SK-N-SH (cell line): ENCODE measurements around the gene RFTN1. TPM values are rescaled to one million over a fixed set of nuclear protein-coding genes. Genes with fewer than 3 reads are reported as not detected.

Experiments used
- CTCF ChIA-PET: fragments of 300-600, 350-600 bp; formaldehyde crosslinking; extraction: SDS; loops from one replicate; lab custom pipeline; 2021; lab: Yijun Ruan, JAX
- POLR2A ChIA-PET: fragments of 350-600 bp; sonication (Branson Sonifier 250); formaldehyde crosslinking; extraction: SDS; loops from one replicate; lab custom pipeline; 2020; ENCODE audit warnings: antibody characterized with exemption, inconsistent platforms; lab: Yijun Ruan, JAX
- DNase-seq: peaks from one replicate; pipeline ENCODE4 v3.0.0; 2012
- H2AFZ ChIP-seq: fragments of 200-600 bp; sonication (generic); 2 replicates; pipeline ENCODE4 v1.8.1; 2016; ENCODE audit warnings: antibody characterized with exemption, mild to moderate bottlenecking, low read depth
- H3F3A ChIP-seq: fragments of 200-600 bp; sonication (generic); replicated peaks from 2 replicates; pipeline ENCODE3; 2016; ENCODE audit warnings: antibody characterized with exemption, mild to moderate bottlenecking; ENCODE audit not compliant: insufficient read depth
- H3K27ac ChIP-seq, 2 experiments: fragments of 200-500 bp in 1 of 2; fragments of 200-600 bp in 1 of 2; sonication (Bioruptor generic) in 1 of 2; sonication (generic), shearing (Covaris generic) in 1 of 2; 2 replicates each; pipeline versions ENCODE4 v1.5.1 to v1.6.1; 2014 to 2016; ENCODE audit warnings: low read depth in 2 of 2, inconsistent platforms in 1 of 2, low read length in 1 of 2, mild to moderate bottlenecking in 1 of 2, mixed read lengths in 1 of 2
- H3K27me3 ChIP-seq: fragments of 200-600 bp; sonication (generic), shearing (Covaris generic); 2 replicates; pipeline ENCODE4 v1.6.1; 2016; ENCODE audit warnings: mixed run types; ENCODE audit not compliant: insufficient read depth
- H3K36me3 ChIP-seq, 2 experiments: fragments of 200-500 bp in 1 of 2; fragments of 200-600 bp in 1 of 2; sonication (Bioruptor generic) in 1 of 2; sonication (generic) in 1 of 2; replicated peaks in 1 of 2; 2 replicates each; pipeline versions ENCODE3 to v1.5.1; 2014 to 2016; ENCODE audit warnings: low read length in 1 of 2, mild to moderate bottlenecking in 1 of 2; ENCODE audit not compliant: insufficient read depth in 2 of 2, control insufficient read depth in 1 of 2
- H3K4me1 ChIP-seq, 2 experiments: fragments of 200-500 bp in 1 of 2; fragments of 200-600 bp in 1 of 2; sonication (Bioruptor generic) in 1 of 2; sonication (generic), shearing (Covaris generic) in 1 of 2; 2 replicates each; pipeline versions ENCODE4 v1.5.1 to v1.6.1; 2014 to 2016; ENCODE audit warnings: low read depth in 1 of 2, low read length in 1 of 2, mixed run types in 1 of 2; ENCODE audit not compliant: insufficient read depth in 2 of 2, control insufficient read depth in 1 of 2
- H3K4me2 ChIP-seq: fragments of 200-600 bp; sonication (generic), shearing (Covaris generic); 2 replicates; pipeline ENCODE4 v1.6.1; 2017; ENCODE audit warnings: mixed run types
- H3K4me3 ChIP-seq, 2 experiments: fragments of 200-500 bp in 1 of 2; fragments of 200-600 bp in 1 of 2; sonication (Bioruptor generic) in 1 of 2; sonication (generic), shearing (Covaris generic) in 1 of 2; 2 replicates each; pipeline versions ENCODE4 v1.5.1 to v1.8.1; 2014 to 2016; ENCODE audit warnings: low read depth in 2 of 2, inconsistent platforms in 1 of 2, low read length in 1 of 2, mild to moderate bottlenecking in 1 of 2, mixed read lengths in 1 of 2, moderate library complexity in 1 of 2
- H3K79me2 ChIP-seq: fragments of 200-600 bp; sonication (generic); 2 replicates; pipeline ENCODE4 v1.8.1; 2017; ENCODE audit warnings: mild to moderate bottlenecking; ENCODE audit not compliant: insufficient read depth
- H3K9ac ChIP-seq: fragments of 200-600 bp; sonication (generic); 2 replicates; pipeline ENCODE4 v1.6.1; 2017; ENCODE audit warnings: mixed run types
- H3K9me2 ChIP-seq: fragments of 200-600 bp; sonication (generic); 2 replicates; pipeline ENCODE4 v1.6.1; 2017; ENCODE audit warnings: mixed run types
- H3K9me3 ChIP-seq: fragments of 200-600 bp; sonication (generic); 2 replicates; pipeline ENCODE4 v1.6.1; 2017; ENCODE audit warnings: mixed run types, mild to moderate bottlenecking, moderate library complexity
- H4K20me1 ChIP-seq: fragments of 200-600 bp; sonication (generic); 2 replicates; pipeline ENCODE4 v1.6.1; 2017; ENCODE audit warnings: mild to moderate bottlenecking, mixed run types; ENCODE audit not compliant: insufficient read depth
- CHD2 ChIP-seq: fragments of 150-350 bp; IDR thresholded peaks from 2 replicates; pipeline ENCODE4 v1.6.1; 2018; ENCODE audit warnings: low read length; ENCODE audit not compliant: partially characterized antibody
- ELF1 ChIP-seq: IDR thresholded peaks from 2 replicates; pipeline ENCODE4 v1.4.0; 2012
- EP300 ChIP-seq, 2 experiments: IDR thresholded peaks; 2 replicates each; pipeline versions ENCODE4 v1.4.0 to v1.6.1; 2012; ENCODE audit warnings: borderline replicate concordance in 1 of 2, low read depth in 1 of 2, low read length in 1 of 2
- EZH2phosphoT487 ChIP-seq: fragments of 200-600 bp; sonication (generic); IDR thresholded peaks from 2 replicates; pipeline ENCODE4 v1.6.1; 2017; ENCODE audit warnings: low read depth, mixed run types, mild to moderate bottlenecking, antibody characterized with exemption, moderate library complexity, borderline replicate concordance
- FOSL2 ChIP-seq: IDR thresholded peaks from 2 replicates; pipeline ENCODE4 v1.4.0; 2012; ENCODE audit warnings: low read depth, mild to moderate bottlenecking, moderate library complexity, borderline replicate concordance
- FOXJ3 ChIP-seq: sonication (generic); formaldehyde crosslinking; IDR thresholded peaks from 2 replicates; pipeline ENCODE4 v1.5.1; 2020; ENCODE audit warnings: mild to moderate bottlenecking, missing genetic modification reagents
- JUND ChIP-seq: IDR thresholded peaks from 2 replicates; pipeline ENCODE4 v1.4.0; 2012
- POLR2AphosphoS5 ChIP-seq: IDR thresholded peaks from 2 replicates; pipeline ENCODE4 v1.6.1; 2012; ENCODE audit warnings: low read depth, low read length
- RAD21 ChIP-seq: IDR thresholded peaks from 2 replicates; pipeline ENCODE4 v1.6.1; 2012; ENCODE audit warnings: mild to moderate bottlenecking, low read length
- RFX5 ChIP-seq: IDR thresholded peaks from 2 replicates; pipeline ENCODE4 v1.6.1; 2012; ENCODE audit warnings: mild to moderate bottlenecking, improper control_type of control experiment, low read length
- SIN3A ChIP-seq: IDR thresholded peaks from 2 replicates; pipeline ENCODE4 v1.6.1; 2012; ENCODE audit warnings: low read depth, mild to moderate bottlenecking, low read length, moderate library complexity, borderline replicate concordance
- SMC3 ChIP-seq: IDR thresholded peaks from 2 replicates; pipeline ENCODE4 v1.6.1; 2012; ENCODE audit warnings: low read depth, low read length, improper control_type of control experiment
- TEAD4 ChIP-seq: IDR thresholded peaks from 2 replicates; pipeline ENCODE4 v1.4.0; 2012; ENCODE audit warnings: mild to moderate bottlenecking, borderline replicate concordance; ENCODE audit not compliant: insufficient read depth
- WGBS: methylation state at CpG from one replicate; pipeline ENCODE4 v1.1.6; 2017; ENCODE audit warnings: low lambda C conversion rate; 5-methylcytosine and 5-hydroxymethylcytosine counted together
- polyA plus RNA-seq, 3 experiments: library from polyadenylated mRNA; depleted of rRNA; stranded (reverse); fragments of >200 nt; gene quantifications; 2 replicates each; pipeline ENCODE4 v1.2.3, GENCODE V29; 2012
- TF ChIP-seq, protein P1 (sequence below): fragments of 150-350 bp; IDR thresholded peaks from 2 replicates; pipeline ENCODE4 v1.6.1; 2016; ENCODE audit warnings: mild to moderate bottlenecking, low read depth, low read length
- TF ChIP-seq, protein P2 (sequence below): IDR thresholded peaks from 2 replicates; pipeline ENCODE4; 2012
- TF ChIP-seq, protein P3 (sequence below): IDR thresholded peaks from 2 replicates; pipeline ENCODE4 v1.4.0; 2012; ENCODE audit warnings: low read depth, borderline replicate concordance
- TF ChIP-seq, protein P4 (sequence below): fragments of 200-600 bp; sonication (generic); IDR thresholded peaks from 2 replicates; pipeline ENCODE4 v1.6.1; 2017; ENCODE audit warnings: antibody characterized with exemption, mild to moderate bottlenecking, moderate library complexity
- TF ChIP-seq, protein P5 (sequence below): IDR thresholded peaks from 2 replicates; pipeline ENCODE4 v1.4.0; 2012; ENCODE audit warnings: low read depth

Gene RFTN1
- polyA plus RNA-seq, 1 of the 3 experiments (the other 2 are of a cell fraction) = 21.2 TPM

DNA sequence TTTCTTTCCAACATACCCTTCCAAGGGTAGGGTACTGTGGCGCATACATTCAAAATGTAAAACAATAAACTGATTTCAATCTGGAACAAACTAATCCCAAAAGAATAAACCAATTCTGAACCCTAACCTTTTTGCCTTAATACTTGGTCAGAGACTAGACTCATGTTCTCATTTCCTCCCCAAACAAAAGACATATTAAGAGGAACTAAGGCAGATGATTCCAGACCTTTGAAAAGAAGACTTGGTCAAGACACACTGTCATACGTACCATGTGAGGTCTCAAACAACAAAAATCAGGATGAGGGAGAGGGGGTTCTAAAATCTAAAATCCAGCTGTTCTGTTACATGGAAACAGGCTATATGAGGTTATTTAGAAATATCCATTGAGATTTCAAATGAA is 102.1 kb downstream of the RFTN1 start:
- Histone ChIP-seq H3K9me2 (no peaks in the 10 kb centered on the region), H3K9ac (no peak overlapping the region), H3K36me3 (peaks cover 4 to 7% of the 10 kb centered on the region in 2 experiments), H3K27ac (no peak overlapping the region; a peak in 1 of 4 replicates), H3K4me3 (no peak overlapping the region), H3K27me3 (no peaks in the 10 kb centered on the region), H4K20me1 (no peaks in the 10 kb centered on the region), H3K4me1 (peaks cover 11 to 13% of the 10 kb centered on the region in 2 experiments; a peak in 3 of 4 replicates), H3K4me2 (no peak overlapping the region), H2AFZ (no peak overlapping the region), H3K9me3 (no peaks in the 10 kb centered on the region), H3F3A (no peaks in the 10 kb centered on the region), H3K79me2 (no peaks in the 10 kb centered on the region)
- DNase-seq = no peak
- WGBS = 91% methylated on average over 2 of the region's 2 CpGs
- TF ChIP-seq, protein P1, sequence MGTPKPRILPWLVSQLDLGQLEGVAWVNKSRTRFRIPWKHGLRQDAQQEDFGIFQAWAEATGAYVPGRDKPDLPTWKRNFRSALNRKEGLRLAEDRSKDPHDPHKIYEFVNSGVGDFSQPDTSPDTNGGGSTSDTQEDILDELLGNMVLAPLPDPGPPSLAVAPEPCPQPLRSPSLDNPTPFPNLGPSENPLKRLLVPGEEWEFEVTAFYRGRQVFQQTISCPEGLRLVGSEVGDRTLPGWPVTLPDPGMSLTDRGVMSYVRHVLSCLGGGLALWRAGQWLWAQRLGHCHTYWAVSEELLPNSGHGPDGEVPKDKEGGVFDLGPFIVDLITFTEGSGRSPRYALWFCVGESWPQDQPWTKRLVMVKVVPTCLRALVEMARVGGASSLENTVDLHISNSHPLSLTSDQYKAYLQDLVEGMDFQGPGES = no peak
- no peak for TF ChIP-seq SMC3
- TF ChIP-seq, protein P2, sequence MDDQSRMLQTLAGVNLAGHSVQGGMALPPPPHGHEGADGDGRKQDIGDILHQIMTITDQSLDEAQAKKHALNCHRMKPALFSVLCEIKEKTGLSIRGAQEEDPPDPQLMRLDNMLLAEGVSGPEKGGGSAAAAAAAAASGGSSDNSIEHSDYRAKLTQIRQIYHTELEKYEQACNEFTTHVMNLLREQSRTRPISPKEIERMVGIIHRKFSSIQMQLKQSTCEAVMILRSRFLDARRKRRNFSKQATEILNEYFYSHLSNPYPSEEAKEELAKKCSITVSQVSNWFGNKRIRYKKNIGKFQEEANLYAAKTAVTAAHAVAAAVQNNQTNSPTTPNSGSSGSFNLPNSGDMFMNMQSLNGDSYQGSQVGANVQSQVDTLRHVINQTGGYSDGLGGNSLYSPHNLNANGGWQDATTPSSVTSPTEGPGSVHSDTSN = no peak
- TF ChIP-seq EZH2phosphoT487 = no peak
- TF ChIP-seq FOSL2 = no peak
- no peak for TF ChIP-seq RAD21
- no peak for TF ChIP-seq POLR2AphosphoS5
- no peak for TF ChIP-seq ELF1
- no peak for TF ChIP-seq RFX5
- no peak for TF ChIP-seq JUND
- TF ChIP-seq EP300 (IDR thresholded peaks at IDR 0.05; ENCODE audit: borderline replicate concordance in 1 of 2, low read depth in 1 of 2, low read length in 1 of 2) = no peak
- TF ChIP-seq, protein P3, sequence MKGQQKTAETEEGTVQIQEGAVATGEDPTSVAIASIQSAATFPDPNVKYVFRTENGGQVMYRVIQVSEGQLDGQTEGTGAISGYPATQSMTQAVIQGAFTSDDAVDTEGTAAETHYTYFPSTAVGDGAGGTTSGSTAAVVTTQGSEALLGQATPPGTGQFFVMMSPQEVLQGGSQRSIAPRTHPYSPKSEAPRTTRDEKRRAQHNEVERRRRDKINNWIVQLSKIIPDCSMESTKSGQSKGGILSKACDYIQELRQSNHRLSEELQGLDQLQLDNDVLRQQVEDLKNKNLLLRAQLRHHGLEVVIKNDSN = no peak
- TF ChIP-seq FOXJ3 = no peak
- CTCF ChIA-PET = interaction anchor here (0.9 to 1.4 kb wide), 3 partner anchors 12 to 582 kb away, joined by 3 to 4 read pairs (median 3); no protein-coding TSS in a partner anchor
- POLR2A ChIA-PET = interaction anchor here (0.8 kb wide), 1 partner anchor 12 kb away, joined by 6 read pairs; no protein-coding TSS in a partner anchor

DNA sequence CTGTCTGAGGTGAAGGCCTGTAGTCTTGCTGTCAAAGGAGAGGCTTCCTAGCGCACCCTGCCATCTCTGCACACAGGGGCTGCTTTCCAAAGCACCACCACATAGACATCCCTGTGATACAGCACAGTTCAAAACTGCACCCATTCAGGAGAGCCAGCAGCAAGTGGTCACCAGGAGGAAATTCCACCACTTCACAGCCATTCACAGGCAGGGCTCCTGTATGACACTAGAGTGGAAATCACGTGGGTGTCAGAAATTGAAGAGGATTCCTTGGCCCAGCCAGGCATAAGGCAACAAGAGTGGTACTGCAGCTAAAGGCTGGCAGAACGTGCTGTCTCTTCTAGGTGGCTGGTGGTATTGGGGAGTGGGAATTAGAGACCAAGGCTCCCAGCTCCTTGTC is 102.8 kb downstream of the RFTN1 start:
- TF ChIP-seq, protein P4, sequence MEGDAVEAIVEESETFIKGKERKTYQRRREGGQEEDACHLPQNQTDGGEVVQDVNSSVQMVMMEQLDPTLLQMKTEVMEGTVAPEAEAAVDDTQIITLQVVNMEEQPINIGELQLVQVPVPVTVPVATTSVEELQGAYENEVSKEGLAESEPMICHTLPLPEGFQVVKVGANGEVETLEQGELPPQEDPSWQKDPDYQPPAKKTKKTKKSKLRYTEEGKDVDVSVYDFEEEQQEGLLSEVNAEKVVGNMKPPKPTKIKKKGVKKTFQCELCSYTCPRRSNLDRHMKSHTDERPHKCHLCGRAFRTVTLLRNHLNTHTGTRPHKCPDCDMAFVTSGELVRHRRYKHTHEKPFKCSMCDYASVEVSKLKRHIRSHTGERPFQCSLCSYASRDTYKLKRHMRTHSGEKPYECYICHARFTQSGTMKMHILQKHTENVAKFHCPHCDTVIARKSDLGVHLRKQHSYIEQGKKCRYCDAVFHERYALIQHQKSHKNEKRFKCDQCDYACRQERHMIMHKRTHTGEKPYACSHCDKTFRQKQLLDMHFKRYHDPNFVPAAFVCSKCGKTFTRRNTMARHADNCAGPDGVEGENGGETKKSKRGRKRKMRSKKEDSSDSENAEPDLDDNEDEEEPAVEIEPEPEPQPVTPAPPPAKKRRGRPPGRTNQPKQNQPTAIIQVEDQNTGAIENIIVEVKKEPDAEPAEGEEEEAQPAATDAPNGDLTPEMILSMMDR = no peak
- TF ChIP-seq SIN3A (no peak), TEAD4 (no peak), SMC3 (no peak), CHD2 (no peak), FOSL2 (no peak), FOXJ3 (no peak), RFX5 (no peak)
- TF ChIP-seq, protein P5, sequence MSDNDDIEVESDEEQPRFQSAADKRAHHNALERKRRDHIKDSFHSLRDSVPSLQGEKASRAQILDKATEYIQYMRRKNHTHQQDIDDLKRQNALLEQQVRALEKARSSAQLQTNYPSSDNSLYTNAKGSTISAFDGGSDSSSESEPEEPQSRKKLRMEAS = no peak
- H3K27ac ChIP-seq = no peak overlapping the region; a peak in 1 of 4 replicates
- no peaks in the 10 kb centered on the region for H4K20me1 ChIP-seq
- no peaks in the 10 kb centered on the region for H3K27me3 ChIP-seq
- H3K79me2 ChIP-seq = no peaks in the 10 kb centered on the region
- no peak for DNase-seq
- H3K4me3 ChIP-seq = no peak overlapping the region
- no peaks in the 10 kb centered on the region for H3K9me3 ChIP-seq
- H3K36me3 ChIP-seq = peaks cover 4 to 7% of the 10 kb centered on the region in 2 experiments
- H3K4me1 ChIP-seq = peaks cover 3 to 13% of the 10 kb centered on the region in 2 experiments; a peak in 2 of 4 replicates
- 89% methylated on average over 3 of the region's 3 CpGs for WGBS
- CTCF ChIA-PET = no interaction called here
- no peak overlapping the region for H3K9ac ChIP-seq
- H3F3A ChIP-seq = no peaks in the 10 kb centered on the region
- no peak overlapping the region for H3K4me2 ChIP-seq
- H3K9me2 ChIP-seq = no peaks in the 10 kb centered on the region
- POLR2A ChIA-PET = no interaction called here
- no peak overlapping the region for H2AFZ ChIP-seq
